Activated T-cell treated with anti-CD3 and anti-CD28 coated beads, Interleukin-2, amount 50 U/mL, for 24 hours (primary cell): ENCODE data around the gene IQCH.

Source experiments
- DNase-seq: peaks from one replicate; pipeline ENCODE4 v3.0.0-alpha.2; 2020
- H3K27ac Mint-ChIP-seq: 2 replicates; pipeline ENCODE4 v1.8.0; 2020; ENCODE audit warnings: mild to moderate bottlenecking, mixed read lengths
- H3K27me3 Mint-ChIP-seq: 2 replicates; pipeline ENCODE4 v1.8.0; 2020; ENCODE audit warnings: mixed read lengths
- H3K36me3 Mint-ChIP-seq: 2 replicates; pipeline ENCODE4 v1.8.0; 2020; ENCODE audit warnings: low read depth, mixed read lengths
- H3K4me1 Mint-ChIP-seq: 2 replicates; pipeline ENCODE4 v1.8.0; 2020; ENCODE audit warnings: low read depth, mixed read lengths
- H3K4me3 Mint-ChIP-seq: 2 replicates; pipeline ENCODE4 v1.8.0; 2020; ENCODE audit warnings: mild to moderate bottlenecking, moderate library complexity, mixed read lengths
- H3K9me3 Mint-ChIP-seq: 2 replicates; pipeline ENCODE4 v1.8.0; 2020; ENCODE audit warnings: mixed read lengths

The IQCH gene

DNA sequence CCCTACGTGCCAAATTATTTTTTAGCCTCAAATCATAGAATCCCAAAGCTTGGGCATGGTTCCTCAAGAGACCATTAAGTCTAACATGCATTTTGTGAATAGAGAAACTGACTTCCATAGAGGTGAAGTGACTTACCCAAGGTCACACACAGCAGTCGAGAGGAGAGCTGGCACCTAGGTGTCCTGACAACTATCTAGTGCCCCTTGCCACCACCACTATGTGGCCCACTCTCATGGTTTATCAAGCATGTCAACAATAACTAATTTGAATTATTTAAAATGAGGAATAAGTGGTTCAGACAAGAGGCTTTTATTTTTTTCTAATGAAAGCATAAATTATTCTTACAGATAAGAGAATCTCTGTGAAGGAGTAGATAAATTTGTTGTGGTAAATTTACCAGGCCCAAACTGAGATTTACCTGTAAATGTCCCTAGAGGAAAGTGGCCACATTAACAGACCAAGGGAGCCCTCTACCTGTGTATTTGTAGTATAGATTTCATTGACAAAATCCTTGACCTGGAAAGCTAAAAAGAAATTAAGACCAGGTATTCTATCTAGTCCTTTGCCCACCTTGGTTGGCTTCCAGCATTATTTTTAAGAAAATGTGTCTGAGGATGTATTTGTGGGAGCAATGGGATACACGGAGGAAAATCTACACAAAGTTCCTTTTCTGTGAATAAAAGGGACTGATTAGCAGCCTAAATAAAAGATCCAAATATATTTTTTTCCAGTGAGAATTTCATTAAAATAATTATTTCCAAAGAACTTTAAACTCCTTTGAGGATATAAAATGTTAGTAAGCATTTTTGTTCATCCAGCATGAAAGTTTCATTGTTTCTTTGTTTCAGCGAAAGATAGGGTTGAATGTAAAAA, 49.1 kb downstream of the IQCH start:
- Mint-ChIP-seq H3K27ac (no peak overlapping the region), H3K27me3 (peaks cover 12% of the 10 kb centered on the region), H3K9me3 (no peaks in the 10 kb centered on the region), H3K4me3 (no peak overlapping the region), H3K36me3 (no peaks in the 10 kb centered on the region), H3K4me1 (peaks cover 24% of the 10 kb centered on the region)
- DNase-seq = no peak

DNA sequence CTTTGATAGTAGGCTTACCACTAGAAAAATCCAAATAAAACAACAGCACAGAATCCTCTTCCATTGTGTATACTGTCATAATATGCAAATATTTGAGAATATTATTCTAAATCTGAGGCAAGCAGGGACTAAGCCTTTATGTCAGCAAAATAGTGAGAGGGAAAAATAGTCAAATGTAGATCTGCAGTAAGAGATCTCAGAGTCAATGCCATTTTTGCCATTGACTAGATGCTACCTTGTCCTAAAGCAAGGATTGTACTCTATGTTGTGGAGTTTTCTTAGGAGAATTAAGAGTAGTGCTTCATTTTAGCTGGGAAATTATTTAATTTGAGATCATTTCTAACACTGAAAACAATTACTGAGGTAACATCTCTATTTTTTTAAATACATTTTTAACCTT, 50.2 kb downstream of the IQCH start:
- Mint-ChIP-seq H3K36me3 (no peaks in the 10 kb centered on the region), H3K9me3 (no peaks in the 10 kb centered on the region), H3K27me3 (peaks cover 17% of the 10 kb centered on the region), H3K27ac (no peak overlapping the region), H3K4me3 (no peak overlapping the region), H3K4me1 (peaks cover 24% of the 10 kb centered on the region)
- DNase-seq = no peak

DNA sequence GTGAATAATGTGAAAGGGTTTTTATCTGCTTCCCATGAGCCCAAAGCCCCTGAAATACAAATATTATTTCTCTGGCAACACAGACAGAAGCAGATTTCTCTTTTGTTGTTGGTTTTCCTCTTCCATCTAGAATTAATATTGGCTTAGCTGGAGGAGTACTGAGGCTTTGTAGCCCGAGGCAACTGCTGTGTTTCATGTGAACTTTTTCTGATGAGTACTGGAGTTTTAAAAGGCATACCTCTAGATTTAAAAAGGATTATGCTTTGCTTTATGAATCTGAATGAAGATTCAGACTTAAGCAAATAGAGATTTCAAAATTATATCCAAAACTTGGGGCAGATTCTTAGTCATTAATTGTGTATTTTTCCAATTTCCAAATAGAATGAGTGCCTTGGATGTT, 50.9 kb downstream of the IQCH start:
- H3K27me3 Mint-ChIP-seq = peaks cover 17% of the 10 kb centered on the region

DNA sequence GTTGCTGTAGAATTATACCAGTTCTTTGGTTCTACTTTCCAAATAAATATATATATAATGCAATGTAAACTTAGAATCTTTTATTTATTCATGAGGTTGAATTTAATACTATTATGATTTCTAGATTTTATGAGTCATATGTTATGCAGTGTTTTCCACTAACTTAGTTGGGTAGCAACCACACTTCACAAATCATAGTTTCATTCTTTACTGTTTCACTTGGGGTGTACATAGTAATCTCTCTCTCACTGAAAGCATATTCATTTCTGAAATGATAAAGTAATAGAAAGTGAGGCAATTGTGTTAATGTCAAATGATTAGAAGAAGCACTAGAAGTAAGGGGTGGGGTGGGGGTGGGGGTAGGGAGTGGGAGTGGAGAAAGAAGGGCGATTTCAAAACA, 52.6 kb downstream of the IQCH start:
- Mint-ChIP-seq H3K27ac (no peak overlapping the region), H3K9me3 (no peaks in the 10 kb centered on the region), H3K36me3 (no peaks in the 10 kb centered on the region), H3K4me3 (no peak overlapping the region), H3K4me1 (peaks cover 17% of the 10 kb centered on the region), H3K27me3 (peaks cover 17% of the 10 kb centered on the region)
- no peak for DNase-seq

More for the DNA sequence above, 50.9 kb downstream of the IQCH start:
- no peak for DNase-seq
- Mint-ChIP-seq H3K27ac (no peak overlapping the region), H3K4me1 (peaks cover 20% of the 10 kb centered on the region), H3K4me3 (no peak overlapping the region), H3K9me3 (no peaks in the 10 kb centered on the region), H3K36me3 (no peaks in the 10 kb centered on the region)

DNA sequence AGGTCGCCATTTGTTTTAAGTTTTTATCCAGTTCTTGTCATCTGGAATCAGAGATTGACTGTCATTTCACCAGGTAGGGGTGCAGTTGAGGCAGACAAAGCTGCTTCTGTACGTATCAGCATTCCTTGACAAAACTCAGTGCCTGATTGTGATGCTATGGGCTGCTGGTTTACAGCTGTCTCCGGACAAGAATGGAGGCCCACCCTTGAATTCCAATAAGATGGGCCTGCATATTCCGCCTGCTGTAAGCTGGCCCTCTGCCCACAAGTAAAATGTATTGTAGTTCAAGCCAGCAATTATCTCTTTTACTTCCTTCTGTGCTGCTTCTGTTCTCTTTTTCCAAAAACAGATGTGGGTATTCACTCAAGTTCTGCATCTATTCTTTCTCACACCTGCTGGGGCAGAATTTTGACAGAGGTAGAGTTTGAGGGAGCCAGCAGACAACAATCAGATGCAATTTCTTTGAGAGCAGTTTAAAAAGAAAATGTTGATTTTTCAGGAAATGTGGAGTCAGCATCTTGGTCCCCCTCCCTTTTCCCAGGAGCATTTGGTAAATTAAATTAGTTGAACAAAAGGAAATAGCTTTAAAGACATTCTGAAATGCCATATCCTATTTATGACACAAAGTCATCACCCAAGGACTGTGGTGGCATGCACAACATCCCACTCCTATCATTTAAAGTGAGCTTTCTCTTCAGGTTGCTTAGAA, 53.5 kb downstream of the IQCH start:
- Mint-ChIP-seq H3K27me3 (peaks cover 17% of the 10 kb centered on the region), H3K27ac (no peak overlapping the region), H3K36me3 (no peaks in the 10 kb centered on the region), H3K4me3 (no peak overlapping the region), H3K4me1 (peaks cover 17% of the 10 kb centered on the region), H3K9me3 (no peaks in the 10 kb centered on the region)
- DNase-seq = no peak

DNA sequence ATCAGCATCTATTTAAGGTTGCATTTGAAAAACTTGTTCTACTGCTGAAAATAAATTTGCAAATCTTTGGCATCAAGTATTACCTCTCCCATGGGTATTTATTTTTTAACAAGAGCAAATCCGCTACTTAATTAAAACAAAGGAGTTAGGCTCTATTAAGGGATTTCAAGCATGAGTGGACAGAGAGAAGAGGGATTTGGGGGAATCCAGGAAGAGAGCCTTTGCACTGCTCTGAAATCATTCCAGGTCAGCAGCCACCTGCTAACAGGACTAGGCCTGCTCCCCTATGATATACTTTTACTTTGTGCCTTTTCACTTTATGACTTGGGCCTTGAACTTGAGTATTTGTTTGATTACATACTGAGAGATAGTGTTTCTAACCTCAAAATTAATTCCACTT, 57.1 kb downstream of the IQCH start:
- H3K9me3 Mint-ChIP-seq = no peaks in the 10 kb centered on the region
- no peaks in the 10 kb centered on the region for H3K36me3 Mint-ChIP-seq
- H3K27ac Mint-ChIP-seq = no peak overlapping the region
- H3K4me1 Mint-ChIP-seq = peaks cover 13% of the 10 kb centered on the region
- peaks cover 6% of the 10 kb centered on the region for H3K27me3 Mint-ChIP-seq
- no peak for DNase-seq
- H3K4me3 Mint-ChIP-seq = no peak overlapping the region

DNA sequence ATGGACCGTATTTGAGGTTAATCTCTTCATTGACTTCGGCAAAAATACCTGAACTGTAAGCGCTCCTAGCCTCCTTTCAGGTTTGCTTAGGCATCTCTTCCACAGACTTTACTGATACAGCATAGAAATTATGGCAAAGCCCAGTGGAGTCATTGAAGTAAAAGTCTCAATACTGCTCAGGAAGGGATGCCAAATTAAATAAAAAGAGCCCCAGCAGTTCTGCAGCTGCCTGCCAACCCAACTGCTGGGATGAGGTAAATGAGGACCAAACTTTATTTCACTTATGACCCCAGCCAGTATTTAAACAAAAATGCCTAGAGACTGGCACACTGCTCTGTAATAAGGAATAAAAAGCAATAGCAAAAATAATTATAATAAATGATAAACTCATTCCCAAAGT, 65.4 kb downstream of the IQCH start:
- H3K9me3 Mint-ChIP-seq = no peaks in the 10 kb centered on the region
- H3K27me3 Mint-ChIP-seq = peaks cover 7% of the 10 kb centered on the region
- no peak for DNase-seq
- no peaks in the 10 kb centered on the region for H3K4me1 Mint-ChIP-seq
- no peak overlapping the region for H3K27ac Mint-ChIP-seq
- no peaks in the 10 kb centered on the region for H3K36me3 Mint-ChIP-seq
- H3K4me3 Mint-ChIP-seq = no peak overlapping the region

DNA sequence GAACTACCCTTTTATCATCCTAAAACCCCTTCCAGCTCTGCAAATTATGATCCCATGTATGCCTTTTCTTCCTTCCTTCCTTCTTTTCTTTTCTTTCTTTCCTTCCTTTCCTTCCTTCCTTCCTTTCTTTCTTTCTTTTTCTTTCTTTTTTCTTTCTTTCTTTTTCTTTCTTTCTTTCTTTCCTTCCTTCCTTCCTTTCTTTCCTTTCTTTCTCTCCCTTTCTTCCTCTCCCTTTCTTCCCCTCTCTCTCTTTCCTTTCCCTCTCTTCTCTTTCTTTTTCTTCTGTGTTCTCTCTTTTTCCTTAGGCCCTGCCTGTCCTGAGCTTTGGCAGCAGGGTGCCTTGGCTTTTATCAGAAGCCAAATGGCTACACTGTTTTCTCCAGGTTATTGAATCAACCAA, 66.8 kb downstream of the IQCH start:
- Mint-ChIP-seq H3K27me3 (peaks cover 10% of the 10 kb centered on the region), H3K9me3 (no peaks in the 10 kb centered on the region), H3K4me1 (no peaks in the 10 kb centered on the region), H3K4me3 (no peak overlapping the region), H3K36me3 (no peaks in the 10 kb centered on the region), H3K27ac (no peak overlapping the region)
- no peak for DNase-seq

DNA sequence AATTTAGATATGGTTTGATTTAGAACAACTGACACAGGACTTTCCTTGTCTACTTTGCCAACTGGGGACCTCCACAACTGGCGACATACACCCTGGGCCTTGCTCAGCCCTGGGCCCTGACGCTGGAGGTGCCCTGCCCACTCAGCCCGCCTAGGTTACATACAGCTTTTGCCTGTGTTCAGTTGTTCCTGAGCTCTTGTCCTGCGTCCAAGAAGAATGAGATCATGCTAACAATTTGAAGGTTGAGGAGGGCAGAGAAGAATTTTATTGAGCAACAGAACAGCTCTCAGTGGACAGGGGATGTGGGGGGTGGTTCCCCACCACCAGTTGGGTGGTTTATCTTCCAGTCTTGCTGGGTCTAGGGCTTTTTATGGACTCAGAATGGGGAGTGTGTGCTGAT, 67.9 kb downstream of the IQCH start:
- Mint-ChIP-seq H3K27ac (no peak overlapping the region), H3K4me3 (no peak overlapping the region), H3K4me1 (no peaks in the 10 kb centered on the region), H3K36me3 (no peaks in the 10 kb centered on the region), H3K27me3 (peaks cover 8% of the 10 kb centered on the region), H3K9me3 (no peaks in the 10 kb centered on the region)
- DNase-seq = no peak

DNA sequence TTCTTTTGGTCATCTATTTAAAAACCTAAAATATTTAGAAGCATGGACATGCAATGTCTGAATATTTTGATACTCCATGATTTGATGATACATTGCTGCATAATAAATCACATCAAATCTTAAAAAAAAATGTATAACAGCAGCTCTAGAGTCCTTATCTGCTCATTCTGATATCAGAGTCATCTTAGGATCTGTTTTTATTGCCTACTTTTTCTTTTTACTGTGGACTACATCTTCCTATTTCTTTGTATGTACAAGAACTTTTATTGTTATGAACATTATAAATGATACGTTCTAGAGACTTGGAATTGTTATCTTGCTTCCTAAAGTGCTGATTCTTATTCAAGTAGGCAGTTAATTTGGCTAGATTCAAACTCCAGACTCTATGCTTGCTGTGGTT, 72.7 kb downstream of the IQCH start:
- Mint-ChIP-seq H3K27me3 (peaks cover 8% of the 10 kb centered on the region), H3K4me3 (no peak overlapping the region), H3K27ac (no peak overlapping the region), H3K9me3 (peaks cover 3% of the 10 kb centered on the region), H3K4me1 (no peaks in the 10 kb centered on the region), H3K36me3 (no peaks in the 10 kb centered on the region)
- no peak for DNase-seq

DNA sequence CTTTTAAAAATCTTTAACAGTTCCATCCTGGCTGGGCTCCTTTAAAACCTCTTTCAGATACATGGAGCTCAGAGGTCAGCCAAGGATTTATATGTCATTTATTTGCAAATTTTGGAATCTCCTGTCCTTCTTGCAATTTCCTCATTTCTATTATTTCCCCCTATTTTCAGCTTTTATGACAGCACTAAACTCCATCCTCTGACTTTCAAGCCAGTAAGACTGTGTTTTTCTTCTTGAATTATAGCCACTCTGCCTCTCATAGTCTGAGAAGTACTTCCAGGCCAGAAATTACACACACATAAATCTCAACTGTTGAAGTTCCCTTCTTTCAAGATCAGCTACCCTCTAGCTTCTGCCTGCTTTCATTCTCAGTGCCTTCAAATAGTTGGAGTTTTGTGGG, 73.2 kb downstream of the IQCH start:
- H3K9me3 Mint-ChIP-seq = peaks cover 3% of the 10 kb centered on the region

DNA sequence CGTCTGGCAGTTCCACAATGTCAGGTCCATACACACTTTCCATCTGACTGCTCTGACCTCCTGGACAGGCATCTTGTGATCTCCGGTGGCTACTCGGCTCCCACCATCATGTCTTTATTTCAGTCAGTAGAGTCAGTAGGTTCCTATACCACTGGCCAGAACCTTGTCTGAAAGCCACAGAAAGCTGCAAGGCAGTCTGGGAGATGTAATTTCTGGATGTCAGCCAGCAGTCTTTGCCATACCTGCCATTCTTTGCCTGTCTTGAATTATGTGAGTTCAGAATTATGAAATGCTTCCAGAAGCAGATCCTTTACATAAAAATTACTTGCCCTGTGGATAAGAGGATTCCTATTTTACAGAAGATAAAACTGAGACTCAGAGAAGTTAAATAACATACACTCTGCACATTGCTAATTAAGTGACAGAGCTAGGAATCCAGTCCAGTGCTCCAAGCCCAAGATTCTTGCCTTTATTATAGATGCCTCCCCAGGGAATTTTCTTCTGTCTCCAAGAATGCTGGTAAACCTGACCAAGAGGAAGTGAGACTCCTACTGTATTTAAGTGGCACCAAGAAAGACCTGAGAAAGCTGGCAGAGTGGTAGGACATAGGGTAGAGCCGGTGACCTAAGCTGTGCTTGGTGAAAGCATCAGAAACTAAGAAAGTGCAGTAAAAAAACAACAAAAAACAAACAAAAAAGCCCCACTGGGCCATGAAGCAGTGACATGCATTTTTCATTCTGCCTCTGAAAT, 75.6 kb downstream of the IQCH start:
- Mint-ChIP-seq H3K27me3 (peaks cover 8% of the 10 kb centered on the region), H3K27ac (no peak overlapping the region), H3K36me3 (no peaks in the 10 kb centered on the region), H3K4me3 (no peak overlapping the region), H3K4me1 (no peaks in the 10 kb centered on the region), H3K9me3 (peaks cover 3% of the 10 kb centered on the region)
- DNase-seq = no peak

More for the DNA sequence above, 73.2 kb downstream of the IQCH start:
- DNase-seq = no peak
- Mint-ChIP-seq H3K4me3 (no peak overlapping the region), H3K27me3 (peaks cover 8% of the 10 kb centered on the region), H3K36me3 (no peaks in the 10 kb centered on the region), H3K4me1 (no peaks in the 10 kb centered on the region), H3K27ac (no peak overlapping the region)

DNA sequence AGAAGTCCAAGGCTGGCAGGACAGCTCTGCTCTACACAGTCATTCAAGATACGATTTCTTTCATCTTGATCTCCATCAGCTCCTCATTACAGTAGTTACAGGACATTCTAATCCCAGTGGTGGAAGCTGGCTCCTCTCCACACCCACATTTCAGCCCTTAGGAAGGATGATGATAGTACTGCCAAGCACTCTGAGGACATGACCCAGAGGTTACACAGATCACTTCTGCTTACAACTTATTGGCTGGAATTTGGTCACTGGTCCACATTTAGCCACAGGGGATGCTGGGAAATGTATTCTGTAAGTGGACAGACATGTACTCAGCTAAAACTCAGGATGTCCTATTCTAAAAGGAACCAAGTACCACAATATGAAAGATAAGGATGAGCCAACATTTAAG, 77.1 kb downstream of the IQCH start:
- no peak overlapping the region for H3K4me3 Mint-ChIP-seq
- no peak for DNase-seq

DNA sequence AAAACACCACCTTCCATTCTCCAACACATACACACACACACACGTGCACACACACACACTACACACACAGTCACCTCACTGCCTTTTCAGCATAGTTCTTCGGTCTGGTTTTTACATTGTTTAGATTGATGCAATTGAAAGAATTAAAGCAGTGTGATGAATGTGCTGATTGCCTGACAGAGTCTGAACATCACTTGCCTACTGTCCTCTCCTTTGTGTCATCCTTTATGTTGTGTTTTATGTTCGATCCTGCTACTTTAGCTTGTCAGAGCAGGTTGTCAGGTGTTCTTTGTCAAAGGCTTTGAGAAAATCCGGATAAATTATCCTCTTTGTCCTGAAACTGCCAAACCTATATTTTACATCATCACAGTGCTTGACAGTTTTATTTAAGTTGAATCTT, 80.4 kb downstream of the IQCH start:
- no peak overlapping the region for H3K4me3 Mint-ChIP-seq
- no peak for DNase-seq
- no peaks in the 10 kb centered on the region for H3K4me1 Mint-ChIP-seq
- no peaks in the 10 kb centered on the region for H3K36me3 Mint-ChIP-seq
- peaks cover 3% of the 10 kb centered on the region for H3K27me3 Mint-ChIP-seq
- no peaks in the 10 kb centered on the region for H3K9me3 Mint-ChIP-seq
- H3K27ac Mint-ChIP-seq = no peak overlapping the region

More for the DNA sequence above, 77.1 kb downstream of the IQCH start:
- Mint-ChIP-seq H3K9me3 (peaks cover 3% of the 10 kb centered on the region), H3K4me1 (no peaks in the 10 kb centered on the region), H3K27ac (no peak overlapping the region), H3K36me3 (no peaks in the 10 kb centered on the region), H3K27me3 (peaks cover 5% of the 10 kb centered on the region)
